Transverse colon (tissue), 4 donors: ENCODE results near the gene CCDC177. TPM values are rescaled to one million over a fixed set of nuclear protein-coding genes. Genes with fewer than 3 reads are reported as not detected.

Experiments used
- DNase-seq: peaks from one replicate; pipeline ENCODE4 v3.0.0-alpha.2; 2019
- H3K27ac ChIP-seq, 4 donors: fragments of 200-600 bp; sonication (generic); 2 replicates each; pipeline ENCODE4 v1.5.1; 2016 to 2018; ENCODE audit warnings: inconsistent platforms in 4 of 4
- H3K27me3 ChIP-seq: fragments of 200-600 bp; sonication (generic); 2 replicates; pipeline ENCODE4 v1.5.1; 2017; ENCODE audit warnings: inconsistent platforms
- H3K36me3 ChIP-seq, 4 donors: fragments of 200-600 bp; sonication (generic); 2 replicates each; pipeline ENCODE4 v1.5.1; 2017 to 2019; ENCODE audit warnings: inconsistent platforms in 4 of 4
- H3K4me1 ChIP-seq, 4 donors: fragments of 200-600 bp; sonication (generic); 2 replicates each; pipeline ENCODE4 v1.5.1; 2017 to 2020; ENCODE audit warnings: inconsistent platforms in 4 of 4
- H3K4me3 ChIP-seq, 4 donors: fragments of 200-600 bp; sonication (generic); 1 replicate in 1 of 4; 2 replicates in 3 of 4; pipeline versions ENCODE4 v1.5.1 to v1.6.1; 2017 to 2019; ENCODE audit warnings: inconsistent platforms in 4 of 4
- H3K9me3 ChIP-seq, 2 donors: fragments of 200-600 bp; sonication (generic); 2 replicates each; pipeline ENCODE4 v1.5.1; 2017 to 2019; ENCODE audit warnings: inconsistent platforms in 2 of 2
- CTCF ChIP-seq, 5 experiments: fragments of 200-600 bp in 3 of 5; fragments of 450-650 bp in 2 of 5; sonication (generic) in 3 of 5; IDR thresholded peaks; 1 replicate in 2 of 5; 2 replicates in 3 of 5; pipeline ENCODE4 v1.5.1; 2016 to 2017; ENCODE audit warnings: antibody characterized with exemption in 5 of 5, inconsistent platforms in 3 of 5, mild to moderate bottlenecking in 2 of 5, moderate library complexity in 1 of 5
- EP300 ChIP-seq: sonication (generic); formaldehyde crosslinking; IDR thresholded peaks from one replicate; pipeline ENCODE4 v1.6.1; 2017; ENCODE audit warnings: antibody characterized with exemption, low read depth
- POLR2A ChIP-seq: fragments of 450-650 bp; IDR thresholded peaks from one replicate; pipeline ENCODE4 v1.6.1; 2016; ENCODE audit warnings: antibody characterized with exemption, mild to moderate bottlenecking, moderate library complexity
- POLR2AphosphoS5 ChIP-seq, 3 donors: sonication (generic); formaldehyde crosslinking; IDR thresholded peaks; one replicate each; pipeline ENCODE4 v1.6.1; 2016; ENCODE audit warnings: antibody characterized with exemption in 3 of 3
- WGBS, 2 donors: methylation state at CpG; one replicate each; pipeline ENCODE4 v1.1.5; 2018; ENCODE audit warnings: low coverage in 1 of 2; 5-methylcytosine and 5-hydroxymethylcytosine counted together
- in situ Hi-C, 4 donors: fragments of 200-750 bp; cut with MboI; loops; one replicate each; pipeline versions ENCODE4 v1.15.0 to v1.15.1; 2017; ENCODE audit warnings: low sequenced_read_pairs in 3 of 4, low pct_ligation_motif_present in 1 of 4, low pct_unique_long_range_greater_than_20kb in 1 of 4
- intact Hi-C: fragments of 100-400 bp; cut with DNase I; formaldehyde crosslinking; loops from one replicate; pipeline ENCODE4 v1.15.1; 2023; ENCODE audit warnings: low total_unique reads
- total RNA-seq, 4 donors: library from RNA; depleted of rRNA; stranded (reverse); fragments of >200 nt; gene quantifications; one replicate each; pipeline ENCODE4 v1.1.0, GENCODE V29; 2016

The CCDC177 gene
- total RNA-seq, 4 donors from 2014 or later: not detected

GRCh38 chr14:69530095-69530494, 44.6 kb downstream of the CCDC177 start:
- whole genome bisulfite sequencing, 2 donors: 72 to 76% methylated on average over 3 to 4 of the region's 4 CpGs
- Histone ChIP-seq H3K9me3 (no peaks in the 10 kb centered on the region), H3K36me3 (no peaks in the 10 kb centered on the region), H3K27ac (no peak overlapping the region), H3K4me1 (peaks cover 0 to 5% (median 0%) of the 10 kb centered on the region in 4 donors), H3K4me3 (no peak overlapping the region), H3K27me3 (no peaks in the 10 kb centered on the region)
- intact Hi-C loops (no loop called here), in situ Hi-C loops (no loop called here)
- no peak for DNase-seq
- TF ChIP-seq POLR2A (no peak), EP300 (no peak), CTCF (IDR thresholded peaks at IDR 0.05) (no peak), POLR2AphosphoS5 (IDR thresholded peaks at IDR 0.05) (no peak)

GRCh38 chr14:69529563-69529962, 45.1 kb downstream of the CCDC177 start:
- intact Hi-C loops: no loop called here
- TF ChIP-seq CTCF (IDR thresholded peaks at IDR 0.05) (no peak), POLR2AphosphoS5 (IDR thresholded peaks at IDR 0.05) (no peak), POLR2A (no peak), EP300 (no peak)
- no peaks in the 10 kb centered on the region for H3K9me3 ChIP-seq
- H3K27ac ChIP-seq: no peak overlapping the region
- H3K27me3 ChIP-seq: no peaks in the 10 kb centered on the region
- H3K36me3 ChIP-seq: no peaks in the 10 kb centered on the region
- H3K4me3 ChIP-seq: no peak overlapping the region
- DNase-seq: no peak
- in situ Hi-C loops: no loop called here
- 60 to 88% methylated on average over 1 to 2 of the region's 3 CpGs for WGBS, 2 donors
- H3K4me1 ChIP-seq: peaks cover 0 to 5% (median 0%) of the 10 kb centered on the region in 4 donors

- Histone ChIP-seq H3K27ac (no peak overlapping the region), H3K4me1 (peaks cover 0 to 5% (median 0%) of the 10 kb centered on the region in 4 donors), H3K9me3 (no peaks in the 10 kb centered on the region), H3K36me3 (no peaks in the 10 kb centered on the region), H3K4me3 (no peak overlapping the region), H3K27me3 (no peaks in the 10 kb centered on the region)
- DNase-seq: no peak
- TF ChIP-seq EP300: no peak
- TF ChIP-seq POLR2A: no peak
- no peak for TF ChIP-seq CTCF (IDR thresholded peaks at IDR 0.05)
- TF ChIP-seq POLR2AphosphoS5 (IDR thresholded peaks at IDR 0.05): no peak
- in situ Hi-C loops: no loop called here
- intact Hi-C loops: no loop called here
- 86% methylated on average over 5 of the region's 5 CpGs; no CpG with 5 or more reads in 1 of the 2 donors for WGBS, 2 donors
Measured at GRCh38 chr14:69528930-69529329, 45.7 kb downstream of the CCDC177 start.

- no peak for DNase-seq
- no peaks in the 10 kb centered on the region for H3K27me3 ChIP-seq
- 83% methylated on average over 9 of the region's 9 CpGs; no CpG with 5 or more reads in 1 of the 2 donors for WGBS, 2 donors
- peaks cover 0 to 5% (median 0%) of the 10 kb centered on the region in 4 donors for H3K4me1 ChIP-seq
- H3K36me3 ChIP-seq: no peaks in the 10 kb centered on the region
- intact Hi-C loops (no loop called here), in situ Hi-C loops (no loop called here)
- TF ChIP-seq POLR2AphosphoS5 (IDR thresholded peaks at IDR 0.05) (no peak), POLR2A (no peak), EP300 (no peak), CTCF (IDR thresholded peaks at IDR 0.05) (no peak)
- H3K4me3 ChIP-seq: no peak overlapping the region
- H3K27ac ChIP-seq: no peak overlapping the region
- no peaks in the 10 kb centered on the region for H3K9me3 ChIP-seq
Measured at GRCh38 chr14:69528143-69528542, 46.5 kb downstream of the CCDC177 start.
